PC-9 (cell line): ENCODE data around the gene CLIC5.

Experiments
- CTCF ChIP-seq: fragments of 200-600 bp; sonication (generic); conservative IDR thresholded peaks from 2 replicates; pipeline ENCODE4 v1.6.1; 2017; ENCODE audit warnings: mixed run types, antibody characterized with exemption, mild to moderate bottlenecking, moderate library complexity
- EZH2 ChIP-seq: fragments of 200-600 bp; sonication (generic); IDR thresholded peaks from 2 replicates; pipeline ENCODE4 v1.8.0; 2017; ENCODE audit warnings: antibody characterized with exemption, low read depth

- TF ChIP-seq CTCF (no peak), EZH2 (no peak)
Observed at GRCh38 chr6:45857827-45858226, 157.8 kb downstream of the CLIC5 start.
